ENCODE results near the gene SMYD4.
"Not testable (repeated sequence)": the region's sequence is repeated elsewhere in the genome, so short reads cannot be mapped to it uniquely, and the experiment has no call there.

SMYD4 gene, protein sequence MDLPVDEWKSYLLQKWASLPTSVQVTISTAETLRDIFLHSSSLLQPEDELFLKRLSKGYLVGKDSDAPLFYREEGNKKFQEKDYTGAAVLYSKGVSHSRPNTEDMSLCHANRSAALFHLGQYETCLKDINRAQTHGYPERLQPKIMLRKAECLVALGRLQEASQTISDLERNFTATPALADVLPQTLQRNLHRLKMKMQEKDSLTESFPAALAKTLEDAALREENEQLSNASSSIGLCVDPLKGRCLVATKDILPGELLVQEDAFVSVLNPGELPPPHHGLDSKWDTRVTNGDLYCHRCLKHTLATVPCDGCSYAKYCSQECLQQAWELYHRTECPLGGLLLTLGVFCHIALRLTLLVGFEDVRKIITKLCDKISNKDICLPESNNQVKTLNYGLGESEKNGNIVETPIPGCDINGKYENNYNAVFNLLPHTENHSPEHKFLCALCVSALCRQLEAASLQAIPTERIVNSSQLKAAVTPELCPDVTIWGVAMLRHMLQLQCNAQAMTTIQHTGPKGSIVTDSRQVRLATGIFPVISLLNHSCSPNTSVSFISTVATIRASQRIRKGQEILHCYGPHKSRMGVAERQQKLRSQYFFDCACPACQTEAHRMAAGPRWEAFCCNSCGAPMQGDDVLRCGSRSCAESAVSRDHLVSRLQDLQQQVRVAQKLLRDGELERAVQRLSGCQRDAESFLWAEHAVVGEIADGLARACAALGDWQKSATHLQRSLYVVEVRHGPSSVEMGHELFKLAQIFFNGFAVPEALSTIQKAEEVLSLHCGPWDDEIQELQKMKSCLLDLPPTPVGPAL

DNA sequence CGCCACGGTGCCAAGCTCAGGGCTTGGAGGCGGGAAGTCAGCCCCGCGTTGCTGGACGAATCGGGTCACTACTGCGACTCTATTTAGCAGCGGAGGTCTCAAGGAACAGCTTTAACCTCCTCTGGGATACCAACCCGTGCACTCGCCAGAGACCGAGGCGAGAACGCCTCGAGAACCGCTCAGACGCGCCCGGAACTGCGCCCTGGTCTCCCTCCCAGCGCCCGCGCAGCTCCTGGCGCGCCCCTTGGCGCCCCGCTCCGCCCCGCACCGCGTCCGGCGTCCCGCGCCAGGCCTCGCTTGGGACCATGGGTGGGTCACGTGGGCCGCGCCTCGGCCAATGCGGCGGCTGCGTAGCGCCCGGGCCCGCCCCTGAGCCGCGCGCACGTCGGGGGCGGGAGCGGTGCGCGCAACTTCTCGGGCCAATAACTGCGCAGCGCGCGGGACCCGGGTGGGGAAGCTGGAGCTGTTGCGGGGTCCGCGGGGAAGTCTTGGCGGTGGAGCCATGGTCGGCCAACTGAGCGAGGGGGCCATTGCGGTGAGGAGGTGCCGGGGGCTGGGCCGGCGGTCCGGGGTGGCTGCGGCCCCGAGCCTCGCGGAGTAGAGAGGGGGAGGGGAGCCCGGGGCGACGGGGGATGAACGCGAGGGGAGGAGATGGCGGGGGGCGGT is at the start of gene SMYD4, which contains the start of gene RPA1:
SMYD4 (minus strand) TSS at position 311 of the 666 bp plus-strand sequence. CDS start 1,908 bp downstream, outside the sequence.
RPA1 (plus strand) TSS at position 414 of the 666 bp plus-strand sequence; CDS start at position 503, 89 bp downstream.
- DNase-seq: peak; percentile 82

DNA sequence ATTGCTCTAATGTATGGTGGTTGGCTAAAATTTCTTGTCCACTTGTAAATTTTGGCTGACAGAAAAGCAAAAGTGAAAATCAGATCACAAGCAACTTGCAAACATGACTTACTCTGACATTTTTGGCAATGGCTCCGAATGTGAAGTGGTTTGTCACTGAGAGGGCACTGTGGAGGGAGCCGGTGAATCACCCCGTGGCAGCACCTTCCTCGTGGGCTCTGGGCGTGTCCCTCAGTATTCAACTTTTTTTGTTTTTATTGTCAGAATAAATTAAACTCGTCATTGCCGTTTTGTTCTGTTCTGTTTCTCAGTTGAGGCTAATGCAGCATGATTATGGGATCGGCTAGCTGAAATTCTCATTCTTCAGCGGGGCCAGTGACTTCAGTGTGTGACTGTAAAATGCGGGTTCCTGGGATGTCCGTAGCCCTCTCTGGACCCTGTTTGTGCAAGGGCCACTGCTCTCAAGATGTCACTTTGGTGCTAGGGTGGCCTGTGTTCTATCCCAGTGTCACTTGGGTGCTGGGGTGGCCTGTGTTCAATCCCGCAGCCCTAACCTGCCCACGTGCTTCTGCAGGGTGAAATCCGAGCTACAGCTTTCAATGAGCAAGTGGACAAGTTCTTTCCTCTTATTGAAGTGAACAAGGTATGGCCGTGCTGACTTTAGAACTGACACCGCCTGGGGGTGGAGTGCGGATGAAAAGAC is 48.9 kb upstream of the SMYD4 start:
- DNase-seq: no peak

DNA sequence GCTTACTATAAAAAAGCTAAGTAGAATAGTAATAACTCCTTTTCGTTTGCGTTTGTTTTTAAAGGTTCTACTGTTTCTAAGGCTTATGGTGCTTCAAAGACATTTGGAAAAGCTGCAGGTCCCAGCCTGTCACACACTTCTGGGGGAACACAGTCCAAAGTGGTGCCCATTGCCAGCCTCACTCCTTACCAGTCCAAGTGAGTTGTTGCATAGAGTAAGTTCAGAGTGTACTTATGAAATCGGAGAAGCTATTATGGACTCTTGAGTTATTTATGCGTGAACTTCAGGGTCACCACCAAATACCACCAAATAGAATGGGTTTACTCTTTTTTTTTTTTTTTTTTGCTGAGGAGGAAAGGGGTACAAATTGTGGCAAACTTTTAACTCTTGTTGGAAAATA is 45.9 kb upstream of the SMYD4 start:
- DNase-seq: no peak

DNA sequence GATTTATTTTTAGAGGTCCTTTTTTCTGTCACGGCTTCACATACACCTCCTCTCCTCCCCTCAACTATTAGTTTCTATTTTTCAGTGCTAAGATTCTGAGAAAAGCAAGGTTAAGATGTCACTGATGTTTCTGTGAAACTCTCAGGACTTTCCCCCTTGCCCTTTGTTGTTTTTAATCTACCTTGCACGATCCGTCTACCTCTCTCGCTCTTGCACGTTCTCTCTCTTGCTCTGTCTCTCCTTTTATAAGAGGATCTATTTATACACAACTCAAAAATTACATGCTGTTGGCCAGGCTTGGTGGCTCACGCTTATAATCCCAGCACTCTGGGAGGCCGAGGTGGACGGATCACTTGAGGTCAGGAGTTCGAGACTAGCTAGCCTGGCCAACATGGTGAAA is 43.7 kb upstream of the SMYD4 start:
- no peak for DNase-seq

DNA sequence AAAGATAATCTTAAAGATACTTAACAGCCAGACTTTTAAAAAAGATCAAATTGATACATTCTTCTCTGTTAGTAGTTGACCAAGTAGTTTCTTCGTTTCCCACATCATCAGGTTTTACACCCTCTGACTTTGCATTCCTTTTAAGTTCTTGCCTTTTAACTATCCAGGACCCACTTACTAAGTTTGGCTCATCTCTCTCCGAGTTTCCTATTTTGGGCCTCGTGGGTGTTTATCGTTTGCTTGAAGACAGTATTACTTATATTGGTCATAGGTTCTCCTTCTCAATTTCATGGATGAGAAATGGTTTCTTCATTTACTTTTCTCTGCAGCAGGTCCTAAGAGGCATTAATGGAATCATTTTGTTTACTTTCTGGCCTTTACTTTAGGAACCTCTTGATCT is 43.3 kb upstream of the SMYD4 start:
- no peak for DNase-seq

DNA sequence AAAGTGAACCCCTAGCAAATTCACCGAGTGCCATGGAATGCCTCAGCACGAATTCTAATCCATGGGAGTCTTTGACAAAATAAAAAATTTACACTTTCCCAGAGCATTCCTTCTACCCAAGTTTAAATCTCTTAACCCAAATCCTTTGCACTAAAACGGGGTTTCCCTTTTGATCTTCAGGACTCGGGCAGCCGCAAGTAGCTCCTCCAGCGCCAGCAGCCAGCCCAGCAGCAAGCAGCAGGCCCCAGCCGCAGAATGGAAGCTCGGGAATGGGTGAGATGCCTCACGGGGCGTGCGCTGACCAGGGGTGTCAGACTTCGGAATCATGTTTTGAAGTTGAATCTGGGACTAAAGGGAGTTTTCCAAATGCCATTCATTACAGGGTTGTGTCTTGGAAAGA is 42.6 kb upstream of the SMYD4 start:
- no peak for DNase-seq

DNA sequence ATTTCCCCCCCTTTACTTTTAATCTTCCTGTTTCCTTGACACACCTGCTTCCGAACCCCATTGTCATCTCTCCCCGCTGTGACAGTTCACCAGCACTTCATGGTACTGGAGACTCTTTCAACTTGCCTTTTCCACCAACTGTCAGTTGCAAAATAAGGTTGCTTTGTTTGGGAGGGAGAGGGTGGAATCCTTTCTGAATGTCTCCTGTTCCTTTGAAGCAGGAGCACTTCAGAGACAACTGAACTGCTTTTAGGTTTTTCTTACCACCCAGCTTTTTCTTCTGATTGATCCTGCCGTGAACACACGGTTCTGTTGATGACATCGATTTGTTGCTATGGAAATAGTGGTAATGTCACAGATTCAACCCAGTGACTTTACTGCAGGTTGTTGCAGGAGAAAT is 42.1 kb upstream of the SMYD4 start:
- no peak for DNase-seq

DNA sequence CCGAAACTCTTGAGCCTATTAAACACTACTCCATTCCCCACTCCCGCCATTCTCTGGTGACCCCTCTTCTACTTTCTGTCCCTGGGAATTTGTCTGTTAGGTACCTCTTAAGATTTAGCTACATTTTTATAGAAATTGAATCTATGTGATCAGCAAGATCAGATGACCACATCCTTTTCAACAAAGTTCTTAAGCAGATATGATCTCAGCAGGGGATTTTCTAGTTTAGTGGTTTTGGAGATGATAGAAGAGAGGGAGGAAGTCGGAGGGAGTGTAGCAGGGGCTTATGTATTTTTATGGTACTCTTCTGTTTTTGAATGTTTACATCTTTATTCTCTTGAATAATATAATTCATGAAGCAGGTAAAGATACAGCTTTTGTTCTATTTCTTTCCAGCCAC is 40.9 kb upstream of the SMYD4 start:
- DNase-seq: no peak

DNA sequence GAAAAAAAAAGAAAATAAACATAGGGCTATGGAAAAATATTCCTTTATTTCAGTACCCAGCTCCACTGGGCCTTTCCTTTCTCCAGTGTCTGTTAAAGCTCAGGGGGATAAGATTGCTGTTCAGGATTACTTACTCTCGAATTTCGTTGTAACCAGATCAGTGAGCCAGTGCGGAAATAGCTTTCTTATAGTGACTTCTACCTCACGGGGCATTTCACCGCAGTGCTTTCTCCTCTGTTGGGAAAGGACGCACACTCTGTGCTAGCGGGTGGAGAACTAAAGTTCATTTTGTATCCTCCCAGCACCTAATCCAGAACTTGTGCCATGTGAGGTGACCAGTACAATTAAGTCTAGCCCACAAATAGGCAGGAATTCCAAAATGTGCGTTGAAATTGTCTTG is 38.4 kb upstream of the SMYD4 start:
- DNase-seq: no peak

DNA sequence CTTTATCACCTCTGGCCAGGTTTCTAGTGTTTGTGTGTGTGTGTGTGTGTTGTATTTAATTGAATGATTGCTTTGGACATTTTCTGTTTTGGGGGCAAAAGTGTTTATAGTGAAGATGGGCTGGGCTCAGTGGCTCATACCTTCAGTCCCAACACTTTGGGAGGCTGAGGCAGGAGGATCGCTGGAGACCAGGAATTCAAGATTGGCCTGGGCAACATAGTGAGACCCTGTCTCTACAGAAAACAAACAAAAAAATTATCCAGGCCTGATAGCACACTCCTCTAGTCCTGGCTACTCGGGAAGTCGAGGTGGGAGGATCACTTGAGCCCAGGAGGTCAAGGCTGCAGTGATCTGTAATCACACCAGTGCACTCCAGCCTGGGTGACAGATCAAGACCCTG is 37.6 kb upstream of the SMYD4 start:
- no peak for DNase-seq

DNA sequence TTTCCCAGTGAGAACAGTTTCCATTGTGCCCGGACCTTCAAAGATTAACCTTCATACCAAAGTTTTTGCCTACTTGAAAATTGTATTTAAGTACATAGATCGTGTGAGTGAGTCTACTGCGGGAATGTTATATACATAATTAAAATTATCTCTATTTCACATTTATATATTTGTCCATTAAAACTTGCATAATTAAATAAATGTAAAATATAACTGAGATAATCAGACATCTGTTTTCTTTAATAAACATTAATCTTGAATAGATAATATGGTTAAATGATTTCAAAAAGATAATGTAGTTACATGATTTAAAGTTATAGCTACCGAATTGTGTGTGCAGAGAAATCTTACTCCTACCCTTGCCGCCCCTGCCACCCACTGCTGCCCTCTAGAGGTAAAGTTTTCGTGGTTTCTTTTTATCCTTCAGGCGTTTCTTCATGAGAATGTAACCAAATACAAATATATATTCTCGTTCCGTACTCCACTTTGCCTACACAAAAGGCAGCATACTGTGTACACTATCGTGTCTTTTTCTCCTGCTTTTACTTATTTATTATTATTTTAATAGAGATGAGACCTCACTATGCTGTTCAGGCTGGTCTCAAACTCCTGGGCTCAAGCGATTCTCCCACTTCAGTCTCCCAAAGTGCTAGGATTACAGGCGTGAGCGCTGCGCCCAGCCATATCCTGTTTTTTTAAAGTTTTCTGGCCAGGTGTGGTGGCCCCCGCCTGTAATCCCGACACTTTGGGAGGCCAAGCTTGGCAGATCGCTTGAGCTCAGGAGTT is 35.7 kb upstream of the SMYD4 start:
- DNase-seq: peak; percentile 41

DNA sequence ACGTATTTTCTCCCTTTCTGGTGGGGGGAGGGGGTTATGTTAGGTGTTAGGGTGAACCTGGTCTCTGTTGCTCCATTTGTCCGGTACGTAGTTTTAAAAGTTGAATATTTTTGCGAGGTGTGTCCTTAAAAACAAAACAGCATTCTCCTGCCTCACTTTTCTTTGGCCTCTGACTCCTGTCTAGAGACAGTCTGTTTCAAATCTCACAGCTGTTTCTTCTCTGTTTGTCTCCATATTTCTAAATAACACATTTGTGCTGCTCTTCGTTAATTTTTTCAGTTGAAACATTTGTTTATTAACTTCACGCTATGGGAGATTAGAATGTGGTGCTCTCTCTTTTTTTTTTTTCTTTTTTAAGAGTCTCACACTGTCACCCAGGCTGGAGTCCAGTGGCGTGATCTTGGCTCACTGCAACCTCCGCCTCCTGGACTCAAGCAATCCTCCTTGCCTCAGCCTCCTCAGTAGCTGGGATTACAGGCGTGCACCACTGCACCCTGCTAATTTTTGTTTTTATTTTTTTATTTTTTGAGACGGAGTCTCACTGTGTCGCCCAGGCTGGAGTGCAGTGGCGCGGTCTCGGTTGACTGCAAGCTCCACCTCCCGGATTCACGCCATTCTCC is 31.8 kb upstream of the SMYD4 start:
- DNase-seq: no peak

DNA sequence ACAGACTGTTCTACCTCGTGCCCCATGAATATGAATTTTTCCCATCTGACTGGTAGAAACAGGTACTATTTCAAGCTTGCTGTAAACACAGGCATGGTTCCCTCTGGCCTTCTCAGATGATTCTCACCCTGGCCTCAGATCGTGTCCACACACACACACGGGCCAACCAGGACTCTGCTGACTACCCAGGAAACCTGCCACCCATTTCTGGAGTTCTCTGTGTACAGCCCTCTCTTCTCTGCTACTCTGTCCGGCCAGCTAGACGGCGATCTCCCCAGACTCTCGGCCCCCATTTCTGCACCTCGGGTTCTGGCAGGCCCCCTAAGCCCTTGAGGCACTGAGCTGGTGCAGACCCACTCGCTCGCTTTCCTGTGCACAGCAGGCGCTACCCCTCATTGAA is 31.3 kb upstream of the SMYD4 start:
- DNase-seq: no peak

DNA sequence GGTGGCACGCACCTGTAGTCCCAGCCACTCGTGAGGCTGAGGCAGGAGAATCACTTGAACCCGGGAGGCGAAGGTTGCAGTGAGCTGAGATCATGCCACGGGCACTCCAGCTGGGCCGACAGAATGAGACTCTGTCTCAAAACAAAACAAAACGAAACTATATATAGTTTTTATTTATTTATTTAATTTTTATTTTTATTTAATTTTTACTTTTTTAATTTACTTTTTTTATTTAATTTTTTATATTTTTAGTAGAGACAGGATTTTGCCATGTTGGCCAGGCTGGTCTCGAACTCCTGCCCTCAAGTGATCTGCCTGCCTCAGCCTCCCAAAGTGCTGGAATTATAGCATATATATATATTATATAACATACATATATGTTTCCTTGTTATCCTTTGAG is 26.8 kb upstream of the SMYD4 start:
- not testable (repeated sequence) for DNase-seq

DNA sequence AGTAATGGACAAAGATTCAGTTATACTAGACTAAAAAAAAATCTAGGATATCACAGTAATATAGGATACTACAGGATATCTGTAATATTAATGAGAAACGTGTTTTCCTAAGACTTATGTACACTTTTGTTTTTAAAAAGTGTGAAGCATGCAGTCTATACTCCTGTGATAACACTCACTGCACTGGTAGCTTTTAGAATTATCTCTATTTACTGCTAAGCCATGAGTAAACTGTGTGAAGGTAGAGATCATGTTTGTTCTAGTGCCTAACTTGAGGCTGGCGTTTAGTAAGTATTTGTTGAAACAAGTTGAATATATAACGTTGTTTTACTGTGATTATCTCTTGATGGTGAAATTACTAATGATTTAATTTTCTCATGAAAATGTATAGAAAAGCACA is 24.0 kb upstream of the SMYD4 start:
- no peak for DNase-seq

DNA sequence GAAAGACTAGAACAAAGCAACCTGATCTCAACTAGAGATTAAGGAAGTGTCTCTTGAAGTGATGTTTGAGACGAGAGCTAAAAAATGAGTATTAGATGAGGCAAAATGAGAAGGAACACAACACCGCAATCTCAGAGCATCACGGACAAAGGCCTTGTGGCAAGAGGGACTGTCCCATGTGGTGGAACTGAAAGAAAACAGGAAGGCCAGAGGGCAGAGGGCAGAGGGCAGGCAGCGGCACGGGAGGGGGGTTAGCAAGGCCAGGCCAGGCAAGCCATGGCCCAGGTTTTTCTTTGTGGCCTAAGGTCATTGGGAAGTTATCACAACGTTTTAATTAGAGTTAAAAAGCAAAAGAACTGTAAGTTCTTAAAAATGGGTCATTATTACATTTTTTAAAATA is 22.6 kb upstream of the SMYD4 start:
- no peak for DNase-seq

DNA sequence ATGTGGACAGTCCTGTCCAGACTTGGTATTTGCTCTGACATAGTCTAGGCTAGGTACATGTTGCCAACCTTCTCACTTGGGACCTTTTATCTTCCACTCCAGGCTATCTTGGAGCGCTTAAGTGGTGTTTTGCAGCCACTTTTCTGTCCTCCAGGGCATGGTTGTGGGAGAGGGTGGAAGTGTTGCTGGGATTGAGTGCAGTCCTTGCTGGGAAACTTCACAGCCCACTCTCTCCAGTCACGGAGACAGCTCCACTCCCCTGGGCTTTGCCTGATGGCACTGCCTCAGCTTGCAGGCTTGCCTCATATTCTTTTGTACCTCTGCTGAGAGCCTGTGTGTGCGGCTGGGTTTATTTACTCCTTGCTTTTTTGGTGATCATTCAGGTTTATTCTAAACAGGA is 17.5 kb upstream of the SMYD4 start:
- DNase-seq: no peak

DNA sequence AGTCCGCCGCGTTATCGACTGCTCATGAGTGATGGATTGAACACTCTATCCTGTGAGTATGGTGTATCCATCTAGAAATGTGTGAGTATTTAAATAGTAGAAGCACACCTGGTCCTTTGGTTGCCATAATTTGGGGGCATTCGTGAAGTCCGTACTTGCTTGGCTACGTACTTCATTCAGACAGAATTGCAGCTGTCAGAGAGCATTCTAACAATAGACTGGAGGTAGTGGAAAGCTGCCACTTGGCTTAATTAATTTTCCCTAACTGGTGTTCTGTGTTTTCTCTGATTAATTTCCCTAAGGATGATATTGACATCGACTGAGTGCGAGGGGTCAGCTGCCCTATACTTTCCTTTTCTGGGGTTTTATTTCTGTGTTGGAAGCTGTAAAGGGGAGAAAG is 14.2 kb upstream of the SMYD4 start:
- DNase-seq: no peak

DNA sequence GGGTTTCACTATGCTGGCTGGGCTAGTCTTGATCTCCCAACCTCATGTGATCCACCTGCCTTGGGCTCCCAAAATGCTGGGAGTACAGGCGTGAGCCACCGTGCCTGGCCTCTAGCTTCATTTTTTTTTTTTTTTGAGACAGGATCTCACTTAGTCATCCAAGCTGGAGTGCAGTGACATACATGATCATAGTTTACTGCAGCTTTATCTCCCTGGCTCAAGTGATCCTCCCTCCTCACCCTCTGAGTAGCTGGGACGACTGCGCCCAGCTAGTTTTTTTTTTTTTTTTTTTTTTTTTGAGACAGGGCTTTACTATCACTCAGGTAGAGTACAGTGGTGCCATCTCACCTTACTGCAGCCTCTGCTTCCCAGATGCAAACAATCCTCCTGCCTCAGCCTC is 9.8 kb upstream of the SMYD4 start:
- DNase-seq: no peak

DNA sequence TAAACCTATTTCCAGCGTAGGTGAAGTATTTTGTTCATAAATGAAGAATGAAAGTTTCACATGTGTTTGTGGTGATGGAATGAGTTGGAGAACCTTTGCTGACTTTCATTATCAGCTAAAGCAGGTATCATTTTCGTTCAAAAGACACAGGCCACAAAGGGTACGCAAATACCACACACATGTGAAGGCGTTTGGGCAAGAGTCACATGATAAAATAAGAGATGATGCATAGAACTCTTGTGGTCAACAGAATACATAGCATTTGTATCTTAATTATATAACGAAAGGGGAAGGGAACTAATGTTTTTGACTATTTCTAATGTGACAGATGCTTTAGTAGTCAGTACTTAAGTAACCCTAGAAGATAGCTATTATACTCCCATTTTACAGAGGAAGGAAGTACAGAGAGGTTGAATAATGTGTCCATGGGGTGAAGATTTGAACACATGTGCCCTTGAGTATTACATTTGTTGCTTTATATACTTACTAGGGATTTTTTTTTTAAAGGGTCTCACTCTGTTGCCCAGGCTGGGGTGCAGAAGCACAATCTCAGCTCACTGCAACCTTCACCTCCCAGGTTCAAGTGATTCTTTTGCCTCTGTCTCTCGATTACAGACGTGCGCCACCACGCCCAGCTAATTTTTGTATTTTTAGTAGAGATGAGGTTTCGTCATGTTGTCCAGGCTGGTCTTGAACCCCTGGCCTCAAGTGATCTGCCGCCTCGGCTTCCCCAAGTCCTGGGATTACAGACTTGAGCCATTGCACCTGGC is 4.9 kb upstream of the SMYD4 start:
- peak; percentile 67 for DNase-seq

DNA sequence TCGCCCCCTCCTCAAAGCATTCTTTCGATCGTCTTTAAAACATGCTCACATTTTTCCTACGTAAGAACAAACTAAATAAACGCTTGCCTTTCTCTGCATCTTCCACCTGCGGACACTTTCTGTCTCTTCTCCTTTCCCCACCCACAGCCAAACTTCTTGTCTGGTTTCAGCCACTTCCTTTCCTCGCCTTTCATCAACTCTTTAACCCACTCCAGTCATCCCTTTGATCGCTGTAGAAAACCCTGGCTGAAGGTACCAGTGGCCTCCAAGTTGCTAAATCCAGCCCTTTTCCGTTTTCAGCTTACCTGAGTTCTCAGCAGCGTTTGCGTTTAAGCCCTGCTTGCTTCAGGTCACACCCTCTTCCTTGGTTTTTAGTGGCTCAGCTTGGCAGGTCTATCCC is 586 bp upstream of the SMYD4 start:
- no peak for DNase-seq

All from MV-4-11 (cell line).